Measurements from ENCODE around the gene MEGF11.

MEGF11 gene

DNA sequence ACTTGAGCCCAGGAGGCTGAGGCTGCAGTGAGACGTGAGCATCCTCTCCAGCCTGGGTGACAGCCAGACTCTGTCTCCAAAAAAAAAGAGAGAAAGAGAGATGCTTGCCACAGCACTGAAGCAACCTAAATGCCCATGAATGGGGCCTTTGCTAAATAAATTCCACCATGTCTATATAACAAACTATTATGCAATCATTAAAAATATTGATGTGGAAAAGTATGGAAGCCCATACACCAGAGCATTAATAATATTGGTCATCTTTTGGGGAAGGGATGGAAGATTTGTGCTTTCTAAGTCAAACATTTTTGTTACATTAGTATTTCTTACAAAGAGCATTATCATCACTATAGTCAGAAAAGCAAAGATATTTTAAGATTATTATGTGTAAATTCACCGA is 116.6 kb downstream of the MEGF11 start:
- no peak for DNase-seq

DNA sequence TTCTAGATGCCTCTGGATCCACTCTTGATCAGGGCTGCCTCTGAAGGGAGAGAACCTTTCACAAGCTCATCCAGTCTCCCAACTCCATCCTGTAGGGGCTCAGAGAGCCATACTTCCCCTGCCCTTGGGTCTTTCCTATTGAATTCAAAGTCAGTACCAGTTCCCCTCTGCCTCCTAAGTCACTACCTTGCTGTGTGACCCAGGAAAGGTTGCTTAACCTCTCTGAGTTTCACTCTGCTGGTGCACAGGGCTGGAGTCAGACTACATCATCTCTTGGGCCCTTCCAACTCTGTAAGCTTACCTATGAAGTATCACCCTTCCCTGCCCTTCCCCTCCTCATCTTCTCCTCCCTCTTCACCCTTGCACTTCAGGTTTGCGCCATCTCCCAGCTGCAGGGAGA is 117.9 kb downstream of the MEGF11 start:
- no peak for DNase-seq

DNA sequence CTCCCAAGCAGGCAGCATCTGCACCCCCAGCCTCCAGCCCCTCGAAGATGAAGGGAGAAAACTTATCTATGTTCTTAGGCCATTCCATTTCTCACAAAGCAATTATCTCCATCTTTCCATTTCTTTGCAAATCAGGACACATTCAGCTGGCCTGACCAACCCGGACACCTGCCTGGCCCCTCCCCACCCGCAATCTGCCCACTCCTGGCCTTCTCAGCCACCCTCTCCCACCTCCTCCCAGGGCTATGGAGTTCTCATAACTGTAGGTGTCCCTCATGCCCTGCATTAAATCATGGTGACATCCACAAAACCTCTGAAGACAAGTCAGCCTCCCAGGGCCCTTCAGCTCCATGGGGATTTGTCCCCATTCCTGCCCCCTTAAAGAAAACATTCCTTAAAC is 119.3 kb downstream of the MEGF11 start:
- DNase-seq, result no peak

DNA sequence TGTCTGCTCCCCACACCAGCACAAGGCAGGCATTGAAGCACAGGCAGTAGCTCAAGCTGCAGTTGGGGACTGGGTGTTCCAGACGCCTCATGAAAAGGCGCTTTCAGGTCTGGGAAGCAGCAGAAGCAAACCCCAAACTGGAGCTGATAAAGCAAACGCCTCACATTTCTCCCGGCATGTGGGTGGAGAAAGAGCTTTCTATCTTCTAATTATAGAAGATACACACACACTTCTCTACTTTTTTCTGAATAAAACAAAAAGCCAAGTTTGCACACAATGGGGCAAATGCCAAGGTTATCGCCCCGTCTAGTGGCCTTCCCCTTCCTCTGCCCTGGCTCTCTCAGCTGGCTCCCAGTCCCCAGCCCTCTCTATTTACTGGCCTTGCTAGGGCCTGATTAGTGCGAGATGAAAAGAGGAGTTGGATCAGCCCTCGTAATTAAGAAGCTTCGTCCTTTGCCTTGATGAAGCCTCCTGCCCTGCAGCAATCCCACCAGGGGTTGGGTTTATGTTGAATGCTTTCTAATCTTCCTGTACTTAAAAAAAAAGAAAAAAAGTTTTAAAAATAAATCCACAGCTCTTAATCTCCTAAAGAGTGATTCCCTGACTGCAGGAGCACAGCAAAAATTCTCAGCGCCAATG is 120.2 kb downstream of the MEGF11 start:
- DNase-seq, result no peak

DNA sequence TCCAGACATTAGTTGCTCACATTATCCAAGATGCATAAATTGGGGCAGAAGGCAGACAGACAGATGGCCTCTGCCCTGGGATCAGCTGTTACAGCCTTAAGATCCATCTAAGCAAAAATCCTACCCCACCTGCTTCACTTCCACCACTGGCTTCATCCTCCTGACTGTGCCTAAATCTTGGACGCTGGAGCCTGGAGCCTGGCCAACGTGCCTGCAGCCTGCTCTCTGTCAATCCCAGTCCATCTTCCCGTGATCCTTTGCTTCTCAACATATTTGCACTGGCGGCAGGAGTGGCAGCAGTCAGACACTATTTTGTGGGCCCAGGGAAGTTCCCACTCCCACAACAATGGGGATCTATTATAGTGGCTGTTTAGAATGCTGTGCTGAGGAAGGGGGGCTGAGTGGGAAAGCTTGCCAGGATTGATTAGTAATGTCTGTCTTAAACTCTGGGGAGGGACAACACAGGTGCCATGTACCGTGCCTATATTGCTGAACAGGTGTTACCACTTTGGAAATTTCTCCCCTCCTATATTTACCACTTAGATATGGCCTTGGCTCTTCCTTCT is 121.2 kb downstream of the MEGF11 start:
- DNase-seq, result no peak

DNA sequence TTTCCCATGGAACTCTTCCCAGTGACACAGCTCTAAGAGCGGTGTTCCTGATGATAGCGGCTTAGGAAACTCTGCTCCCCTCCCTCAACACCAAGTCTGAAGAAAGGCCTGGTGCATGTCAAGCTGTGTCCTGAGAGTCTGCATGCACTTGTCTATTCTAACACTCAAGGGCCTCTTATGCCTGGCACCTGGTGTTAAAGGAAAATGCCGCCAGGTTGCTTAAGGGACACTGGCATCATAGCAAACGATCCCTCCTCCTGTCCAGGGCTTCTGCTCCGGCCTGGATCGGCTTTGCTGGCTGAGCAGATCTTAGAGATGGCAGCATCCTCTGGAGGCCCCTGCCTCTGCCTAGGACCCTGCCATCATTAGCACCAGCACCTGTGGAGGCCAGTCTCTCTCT is 121.7 kb downstream of the MEGF11 start:
- no peak for DNase-seq

DNA sequence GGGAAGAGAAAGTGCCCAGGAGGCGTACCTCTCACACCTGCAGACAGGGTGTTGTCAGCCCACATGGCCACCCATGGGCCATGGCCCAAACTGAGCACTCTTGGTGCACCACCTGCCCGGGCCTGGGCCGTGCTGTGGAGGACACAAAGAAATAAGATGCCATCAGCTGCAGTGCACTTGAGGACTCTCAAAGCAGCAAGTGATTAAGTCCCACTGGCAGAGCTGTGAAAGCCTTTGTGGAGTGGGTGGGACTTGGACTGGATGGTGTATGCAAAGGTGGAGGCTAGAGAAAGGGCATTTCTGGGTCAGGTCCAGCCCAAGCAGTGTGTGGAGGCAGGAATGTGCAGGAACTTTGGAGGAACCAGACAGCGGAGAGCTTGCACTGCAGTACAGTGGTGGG is 122.3 kb downstream of the MEGF11 start:
- no peak for DNase-seq

DNA sequence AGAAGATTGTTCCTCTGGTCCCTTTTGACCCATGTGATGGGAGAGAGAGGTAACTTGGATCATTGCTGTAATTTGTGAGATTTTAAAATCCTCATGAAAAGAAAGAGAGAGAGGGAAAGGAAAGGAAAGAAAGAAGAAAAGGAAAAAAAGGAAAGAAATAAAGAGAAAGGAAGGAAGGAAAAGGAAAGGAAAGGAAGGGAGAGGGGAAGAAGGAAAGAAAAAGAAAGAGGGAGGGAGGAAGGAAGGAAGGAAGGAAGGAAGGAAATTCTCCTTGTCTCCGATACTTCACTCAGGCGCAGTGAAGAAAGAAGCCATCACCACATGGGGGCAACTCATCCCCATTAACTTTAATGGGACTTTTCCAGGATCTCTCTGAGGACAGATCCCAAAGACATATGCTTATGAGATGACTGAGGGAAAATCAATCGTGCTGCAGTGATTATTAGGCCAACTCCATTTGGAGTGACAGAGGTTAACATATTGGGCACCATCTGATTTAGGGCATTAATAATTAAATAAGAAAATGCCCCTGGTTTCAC is 123.0 kb downstream of the MEGF11 start:
- DNase-seq, result no peak

DNA sequence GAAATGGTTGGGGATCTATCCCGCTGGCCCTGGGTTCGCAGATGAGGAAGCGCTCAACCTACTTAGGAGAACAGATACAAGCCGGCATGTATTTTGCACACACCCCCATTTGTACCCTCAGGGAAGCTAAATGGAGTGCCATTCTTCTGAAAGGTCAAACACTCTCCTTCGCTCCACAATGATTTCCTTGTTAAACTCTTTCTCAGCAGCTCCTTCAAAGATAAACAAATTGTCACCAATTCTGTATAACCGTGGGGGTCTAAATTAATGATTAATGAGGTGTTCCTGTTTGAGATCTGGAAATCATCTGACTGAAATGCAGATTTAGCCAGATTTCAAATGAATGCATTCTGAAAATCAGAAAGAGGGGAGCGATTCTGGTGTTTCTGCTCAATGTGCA is 124.0 kb downstream of the MEGF11 start:
- no peak for DNase-seq

DNA sequence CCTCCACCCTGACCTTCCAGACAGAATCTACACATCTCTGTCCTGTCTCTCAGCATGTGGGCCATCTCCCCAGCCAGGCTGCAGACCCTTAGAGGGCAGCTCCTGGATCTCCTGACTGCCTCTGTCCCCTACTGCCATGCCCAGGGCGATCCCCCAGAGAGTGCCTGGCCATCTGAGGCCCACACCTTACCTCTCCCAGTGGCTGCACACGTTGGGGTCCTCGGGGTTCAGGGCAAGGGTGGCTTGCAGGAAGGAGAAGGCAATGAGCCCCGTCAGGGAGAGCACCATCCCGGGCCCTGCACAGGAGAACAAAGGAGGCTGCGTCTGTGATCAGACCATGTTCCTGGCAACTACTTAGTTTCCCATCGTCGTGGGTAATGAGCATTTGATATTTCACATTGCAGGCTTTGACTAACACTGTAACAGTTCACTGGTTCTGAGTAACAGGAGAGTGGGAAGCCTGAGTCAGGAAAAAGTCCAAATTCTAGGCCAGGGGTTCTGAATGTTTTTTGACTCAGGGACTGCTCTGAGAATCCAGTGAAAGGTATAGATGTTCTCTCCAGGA is 125.4 kb downstream of the MEGF11 start:
- DNase-seq, result no peak

DNA sequence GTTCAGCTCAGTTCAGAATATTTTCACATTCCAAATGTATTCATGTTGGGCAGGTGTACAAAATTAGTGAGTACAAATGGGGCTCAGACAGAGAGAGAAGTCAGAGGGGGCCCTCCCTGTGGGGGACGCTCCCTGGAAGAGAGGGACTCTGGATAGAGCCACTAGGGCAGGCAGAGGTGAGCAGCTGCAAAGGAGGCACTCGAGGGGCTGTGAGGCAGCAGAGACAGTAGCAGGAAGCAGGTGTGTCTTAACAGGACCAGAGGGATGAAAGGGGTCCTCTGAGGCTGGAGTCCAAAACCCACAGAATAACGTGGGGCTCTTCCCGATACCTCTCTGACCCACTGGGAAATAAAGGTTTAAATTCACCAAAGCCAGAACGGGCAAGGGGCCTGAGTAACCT is 127.1 kb downstream of the MEGF11 start:
- no peak for DNase-seq

DNA sequence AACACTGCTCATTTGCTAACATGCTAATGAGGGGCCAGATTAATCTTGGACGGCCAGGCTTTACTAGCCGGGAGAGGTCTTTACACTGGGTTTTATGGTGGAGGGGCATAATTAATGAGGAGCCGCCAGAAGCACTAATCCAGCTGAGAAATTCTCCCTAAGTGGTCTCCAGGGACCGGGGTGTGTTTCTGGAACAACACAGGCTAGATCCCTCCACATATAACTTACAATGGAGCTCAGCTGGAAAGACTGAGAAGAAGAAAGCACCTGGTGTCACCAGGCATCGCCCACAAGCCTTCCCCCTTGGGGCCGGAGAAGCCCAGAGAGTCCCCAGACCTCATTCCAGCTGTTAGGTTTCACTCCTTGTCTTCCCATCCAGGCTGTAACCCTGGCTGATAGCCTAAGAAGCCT is 127.5 kb downstream of the MEGF11 start:
- DNase-seq, result no peak

DNA sequence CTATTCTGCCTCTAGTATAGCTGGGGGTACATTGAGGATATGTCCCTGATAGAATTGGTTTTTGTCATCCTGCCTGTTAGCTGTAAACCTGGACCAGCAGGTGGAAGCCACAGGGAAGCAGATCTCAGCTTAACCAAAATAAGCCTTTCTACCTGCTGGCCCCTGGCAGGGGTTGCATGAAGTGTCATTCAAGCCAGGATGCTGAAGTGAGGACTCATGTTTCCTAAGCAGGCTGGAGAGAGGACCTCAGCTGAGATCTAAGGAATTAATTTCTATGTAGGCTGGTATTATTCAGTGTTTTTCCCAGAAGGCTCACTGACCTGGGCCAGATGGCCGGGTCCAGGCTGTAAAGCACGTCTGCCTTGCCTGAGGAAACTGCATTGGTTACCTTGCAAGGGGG is 128.9 kb downstream of the MEGF11 start:
- no peak for DNase-seq

DNA sequence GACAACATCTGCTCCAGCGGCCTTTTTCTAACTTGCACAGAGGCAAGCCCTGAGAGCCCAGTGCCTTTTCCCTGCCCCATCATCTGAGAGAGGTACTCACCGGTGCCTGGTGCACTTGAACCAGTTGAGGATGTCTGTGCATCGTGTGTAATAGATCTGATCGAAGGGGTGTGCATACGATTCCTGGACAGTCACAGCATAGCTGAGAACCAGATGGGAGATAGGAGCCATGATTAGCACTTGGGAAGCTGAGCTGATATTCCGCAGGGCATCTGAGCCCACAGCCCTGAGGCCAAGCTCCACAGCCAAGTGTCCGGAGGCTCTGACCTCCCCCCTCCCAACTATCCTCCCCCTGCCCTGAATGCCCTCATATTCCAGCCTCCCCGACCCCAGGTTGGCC is 129.8 kb downstream of the MEGF11 start:
- DNase-seq, result no peak

DNA sequence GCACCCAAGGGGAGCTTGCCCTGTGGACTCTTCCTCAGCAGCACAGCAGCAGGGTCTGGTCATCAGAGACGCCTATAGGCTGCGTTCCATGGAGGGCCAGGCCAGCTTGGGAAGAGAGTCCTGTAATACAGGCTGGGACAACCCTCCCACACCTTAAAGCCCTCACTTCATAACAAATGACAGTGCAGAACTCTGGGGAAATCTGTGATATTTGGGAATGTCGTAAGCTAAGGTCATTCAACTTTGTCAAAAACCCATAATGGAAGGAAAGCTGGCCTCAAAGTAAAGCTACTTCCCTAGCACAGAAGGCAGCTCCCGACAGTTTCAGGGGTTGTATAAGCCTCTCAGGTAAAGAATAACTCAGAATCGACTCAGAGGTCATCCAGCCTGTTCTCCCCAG is 133.1 kb downstream of the MEGF11 start:
- DNase-seq, result no peak

DNA sequence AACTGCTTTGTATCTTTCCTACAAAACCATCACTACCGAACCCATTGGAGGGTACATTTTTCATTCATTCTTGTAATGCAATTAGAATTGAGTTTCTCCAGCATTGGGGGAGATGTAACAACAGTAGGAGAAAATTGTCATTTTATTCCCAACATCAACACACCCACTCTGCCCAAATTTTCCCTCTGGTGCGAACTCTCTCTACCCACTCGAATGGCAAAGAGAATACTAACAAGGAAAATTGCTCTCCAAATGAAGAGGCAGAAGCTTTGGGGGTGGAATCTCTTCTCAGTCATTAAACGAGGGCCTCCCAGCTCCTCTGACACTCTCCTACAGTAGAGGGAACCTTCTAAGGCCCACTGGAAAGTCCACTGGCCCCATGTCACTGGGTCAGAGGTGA is 135.7 kb downstream of the MEGF11 start:
- no peak for DNase-seq

DNA sequence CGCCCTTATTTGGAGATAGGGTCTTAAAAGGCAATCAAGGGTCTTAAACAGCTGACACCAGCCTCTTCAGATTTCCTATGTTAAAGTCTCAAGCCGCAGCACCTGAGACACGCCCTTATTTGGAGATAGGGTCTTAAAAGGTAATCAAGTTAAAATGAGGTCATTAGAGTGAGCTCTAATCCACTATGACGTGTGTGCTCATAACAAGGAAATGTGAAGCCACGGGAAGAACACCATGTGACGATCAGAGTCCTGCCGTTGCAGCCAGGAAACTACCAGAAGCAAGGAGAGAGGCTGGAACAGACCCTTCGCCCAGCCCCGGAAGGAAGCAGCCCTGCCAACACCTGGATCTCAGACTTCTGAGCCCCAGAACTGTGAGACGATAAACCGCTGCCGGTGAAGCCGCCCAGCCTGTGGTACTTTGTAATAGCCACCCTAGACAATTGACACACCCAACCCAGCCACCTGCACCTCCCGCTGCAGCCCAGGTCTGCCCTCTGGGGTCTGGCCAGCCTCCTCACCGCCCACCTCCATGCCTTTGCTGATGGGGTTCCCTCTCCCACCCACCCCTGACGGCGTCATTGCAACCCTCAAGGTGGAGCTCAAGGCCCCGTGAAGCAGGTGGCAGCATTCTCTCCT is 137.9 kb downstream of the MEGF11 start:
- DNase-seq, result no peak

DNA sequence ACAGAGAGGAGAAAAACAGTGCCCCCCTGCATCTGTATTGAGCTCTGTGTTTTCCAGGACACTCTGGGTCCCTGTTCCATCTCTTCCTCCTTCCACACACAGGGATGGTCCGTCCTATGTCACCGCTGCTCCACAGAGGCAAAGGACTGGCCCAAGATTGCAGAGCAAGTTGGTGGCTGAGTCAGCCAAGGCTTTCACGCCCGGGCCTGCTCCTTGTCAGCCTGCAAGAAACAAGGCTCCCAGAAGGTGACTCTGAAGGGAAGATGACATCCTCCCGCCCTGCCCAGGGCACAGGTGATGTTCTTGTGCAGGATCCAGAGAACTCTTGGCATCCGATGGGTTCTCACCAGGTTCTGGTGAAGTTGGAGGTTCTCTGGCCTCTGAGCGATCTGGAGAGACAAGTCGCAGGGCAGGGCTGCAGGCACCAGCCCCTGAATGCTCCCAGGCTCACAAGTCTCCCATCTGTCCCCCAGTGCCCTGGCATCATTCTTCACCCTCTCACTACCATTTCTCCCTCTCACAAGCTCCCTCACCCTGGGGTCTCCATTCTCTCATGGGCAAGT is 138.6 kb downstream of the MEGF11 start:
- DNase-seq, result no peak

DNA sequence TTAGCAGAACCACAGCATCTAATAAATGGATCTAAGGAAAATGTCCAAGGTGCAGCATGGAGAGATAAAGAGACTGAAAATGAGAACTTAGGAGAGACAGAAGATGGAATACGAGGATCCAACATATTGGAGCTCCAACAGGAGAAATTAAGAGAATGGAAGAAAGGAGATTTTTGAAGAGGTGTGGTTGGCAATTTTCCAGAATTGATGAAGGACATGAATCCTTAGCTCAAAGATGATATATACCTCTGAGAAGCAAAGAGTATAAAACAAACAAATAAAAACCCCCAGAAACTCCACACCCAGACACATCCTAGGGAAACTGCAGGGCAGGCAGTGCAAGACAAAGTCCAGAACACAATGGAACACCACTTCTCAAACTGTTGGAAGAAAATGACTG is 141.2 kb downstream of the MEGF11 start:
- no peak for DNase-seq

DNA sequence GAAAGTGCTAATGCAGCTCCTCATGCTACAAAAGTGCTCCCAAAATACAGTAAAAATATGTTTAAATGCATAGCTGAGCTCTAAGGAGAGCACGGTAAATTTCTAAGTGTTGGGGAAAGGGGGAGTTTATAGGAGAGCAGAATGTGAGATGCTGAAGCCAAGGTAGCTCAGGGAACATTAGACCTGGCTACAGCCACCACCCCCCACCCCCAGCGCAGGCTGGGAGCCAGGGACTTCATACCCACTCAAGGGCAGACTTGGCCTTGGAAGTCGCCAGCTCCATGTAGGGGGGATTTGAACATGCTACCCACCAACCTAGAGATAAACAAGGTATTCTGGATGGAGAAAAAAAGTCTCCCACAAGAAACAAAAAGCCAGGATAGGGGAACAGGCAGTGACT is 142.2 kb downstream of the MEGF11 start:
- DNase-seq, result no peak

DNA sequence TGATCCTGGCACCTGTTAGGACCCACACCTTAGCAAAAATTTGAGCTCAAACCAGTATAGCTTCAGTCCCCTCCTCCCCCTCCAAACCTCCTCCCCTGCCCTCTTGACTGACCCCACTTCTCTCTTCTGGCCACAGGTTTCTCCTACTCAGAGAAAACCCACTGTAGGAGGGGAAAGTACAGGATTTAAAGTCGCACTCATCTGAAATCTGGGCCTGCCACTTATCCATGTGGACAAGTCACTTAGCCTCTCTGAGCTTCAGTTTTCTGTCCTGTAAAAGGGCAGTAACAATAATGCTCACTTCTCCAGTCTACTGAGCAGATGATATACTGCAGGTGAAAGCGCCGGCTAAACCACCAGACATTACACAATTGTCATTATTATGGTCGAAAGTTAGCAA is 142.7 kb downstream of the MEGF11 start:
- no peak for DNase-seq

DNA sequence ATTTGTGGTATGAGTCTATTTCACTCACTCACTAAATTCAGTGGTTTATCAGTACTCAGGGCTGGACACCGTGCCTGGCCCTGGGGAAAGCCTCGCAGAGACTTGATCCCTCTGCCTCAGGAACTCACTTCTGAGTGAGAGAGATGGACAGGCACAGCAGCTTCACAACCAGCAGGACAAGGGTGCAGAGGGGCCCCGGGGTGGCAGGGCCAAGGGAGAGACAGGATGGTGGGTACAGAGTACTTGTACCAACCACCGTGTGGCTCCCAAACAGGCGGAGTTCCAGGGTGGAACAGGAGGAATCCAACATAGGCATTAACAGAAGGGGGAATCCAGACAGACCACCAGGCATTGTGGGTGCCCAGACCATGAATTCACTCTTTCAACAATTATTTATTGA is 143.7 kb downstream of the MEGF11 start:
- DNase-seq, result no peak

DNA sequence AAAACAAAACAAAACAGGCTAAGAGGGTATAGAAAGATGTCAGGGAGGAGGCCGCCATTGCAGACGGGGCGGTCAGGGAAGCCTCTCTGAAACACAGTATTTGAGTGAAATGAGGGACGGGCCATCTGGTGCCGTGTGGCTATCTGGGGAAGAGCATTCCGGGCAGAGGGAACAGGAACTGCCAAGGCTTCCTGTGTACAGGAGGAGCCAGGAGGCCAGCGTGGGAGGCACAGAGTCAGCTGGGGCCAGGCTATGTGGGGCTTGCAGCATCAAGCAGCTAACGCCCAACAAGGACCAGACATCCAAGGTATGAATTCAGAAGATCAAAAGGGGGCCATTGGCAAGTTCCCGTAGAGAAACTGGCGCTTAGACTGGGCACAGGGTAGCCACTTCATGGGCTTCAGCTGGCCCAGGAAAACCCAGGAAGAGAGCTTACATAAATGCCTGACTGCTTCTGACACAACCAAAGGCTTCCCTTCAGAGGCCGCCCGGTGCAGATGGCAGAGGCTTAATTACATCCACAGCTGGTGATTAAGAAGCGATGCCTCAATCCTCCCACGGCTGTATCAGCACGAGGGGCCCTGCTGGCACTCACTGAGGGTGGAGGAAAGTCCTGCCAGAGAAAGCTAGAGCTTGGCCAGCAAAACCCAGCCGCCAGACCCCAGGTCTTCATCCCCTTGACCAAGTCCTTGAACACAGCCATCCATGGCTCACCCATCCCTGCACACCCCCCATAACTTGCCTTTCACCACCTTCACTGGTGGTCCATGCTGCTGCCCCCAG is 144.9 kb downstream of the MEGF11 start:
- DNase-seq, result no peak
